CD4-positive, CD25-positive, alpha-beta regulatory T cell (primary cell): ENCODE measurements around the gene MLANA. TPM values are rescaled to one million over a fixed set of nuclear protein-coding genes. Genes with fewer than 3 reads are reported as not detected.

Experiments used
- ATAC-seq, 2 donors: fragments of 150-1000 bp; cut with Tn5 transposase; one replicate each; pipeline ENCODE4 v1.10.0; 2021; ENCODE audit warnings: low read depth in 2 of 2, moderate number of reproducible peaks in 2 of 2, moderate library complexity in 1 of 2
- DNase-seq, 3 donors: peaks; one replicate each; pipeline versions ENCODE4 v3.0.0 to v3.0.0-alpha.2; 2012 to 2022; ENCODE audit warnings: mixed read lengths in 1 of 3
- H3K27ac ChIP-seq: one replicate; pipeline ENCODE4 v1.7.0; 2013; ENCODE audit warnings: mild to moderate bottlenecking, low read length; ENCODE audit not compliant: insufficient read depth, poor library complexity, severe bottlenecking
- H3K27me3 ChIP-seq: one replicate; pipeline ENCODE4 v1.7.0; 2013; ENCODE audit warnings: low read length; ENCODE audit not compliant: control insufficient read depth, insufficient read depth
- H3K36me3 ChIP-seq: one replicate; pipeline ENCODE4 v1.7.0; 2013; ENCODE audit warnings: mild to moderate bottlenecking, low read length, moderate library complexity; ENCODE audit not compliant: control insufficient read depth, insufficient read depth
- H3K4me1 ChIP-seq: 2 replicates; pipeline ENCODE4 v1.7.0; 2013; ENCODE audit warnings: mild to moderate bottlenecking, low read length; ENCODE audit not compliant: insufficient read depth, control insufficient read depth, poor library complexity, severe bottlenecking
- H3K4me3 ChIP-seq: one replicate; pipeline ENCODE4 v1.7.0; 2013; ENCODE audit warnings: low read depth, mild to moderate bottlenecking, low read length, moderate library complexity
- H3K9me3 ChIP-seq, 2 experiments: 1 replicate in 1 of 2; 2 replicates in 1 of 2; pipeline ENCODE4 v1.7.0; 2013; ENCODE audit warnings: low read length in 2 of 2, mild to moderate bottlenecking in 1 of 2, moderate library complexity in 1 of 2; ENCODE audit not compliant: control insufficient read depth in 2 of 2
- H3K27ac Mint-ChIP-seq, 3 donors: one replicate each; pipeline ENCODE4 v1.8.0; 2020 to 2022; ENCODE audit warnings: mild to moderate bottlenecking in 3 of 3, mixed read lengths in 3 of 3, moderate library complexity in 2 of 3
- H3K27me3 Mint-ChIP-seq: one replicate; pipeline ENCODE4 v1.8.0; 2022; ENCODE audit warnings: mild to moderate bottlenecking, mixed read lengths
- H3K36me3 Mint-ChIP-seq: one replicate; pipeline ENCODE4 v1.8.0; 2020; ENCODE audit warnings: mixed read lengths
- H3K4me1 Mint-ChIP-seq, 4 donors: one replicate each; pipeline ENCODE4 v1.8.0; 2020 to 2022; ENCODE audit warnings: mixed read lengths in 4 of 4, mild to moderate bottlenecking in 1 of 4
- H3K4me3 Mint-ChIP-seq, 4 donors: one replicate each; pipeline ENCODE4 v1.8.0; 2020 to 2022; ENCODE audit warnings: mild to moderate bottlenecking in 4 of 4, mixed read lengths in 4 of 4, moderate library complexity in 3 of 4
- H3K9me3 Mint-ChIP-seq, 7 donors: one replicate each; pipeline ENCODE4 v1.8.0; 2020 to 2022; ENCODE audit warnings: mixed read lengths in 7 of 7, mild to moderate bottlenecking in 3 of 7, moderate library complexity in 2 of 7
- polyA plus RNA-seq, 4 donors: library from polyadenylated mRNA; unstranded; fragments of 300-500 nt; fragmentation: Illumina TruSeq; gene quantifications; one replicate each; pipeline ENCODE4 v1.2.3, GENCODE V29; 2021
- total RNA-seq: library from RNA; stranded (reverse); gene quantifications from one replicate; pipeline ENCODE4 v1.2.3, GENCODE V29; 2022

The MLANA gene
- total and polyA plus RNA-seq, 5 donors from 2014 or later: 0.14 to 0.49 TPM; not detected in 3

- Mint-ChIP-seq H3K4me3 (no peak overlapping the region), H3K9me3 (no peaks in the 10 kb centered on the region), H3K27ac (no peak overlapping the region), H3K27me3 (no peaks in the 10 kb centered on the region), H3K4me1 (peaks cover 0 to 6% (median under 1%) of the 10 kb centered on the region in 4 donors), H3K36me3 (peaks cover 32% of the 10 kb centered on the region)
- no peak overlapping the region for H3K27ac ChIP-seq
- DNase-seq (no peak), ATAC-seq (no peak)
- no peaks in the 10 kb centered on the region for H3K27me3 ChIP-seq
- no peaks in the 10 kb centered on the region for H3K4me1 ChIP-seq
- H3K9me3 ChIP-seq: no peaks in the 10 kb centered on the region
- peaks cover 9% of the 10 kb centered on the region for H3K36me3 ChIP-seq
- no peak overlapping the region for H3K4me3 ChIP-seq
Observed at GRCh38 chr9:5895782-5896181, 5.1 kb downstream of the MLANA start.

- Mint-ChIP-seq H3K36me3 (peaks cover 32% of the 10 kb centered on the region), H3K4me1 (peaks cover 0 to 6% (median 2%) of the 10 kb centered on the region in 4 donors), H3K27me3 (no peaks in the 10 kb centered on the region), H3K9me3 (no peaks in the 10 kb centered on the region), H3K4me3 (no peak overlapping the region), H3K27ac (no peak overlapping the region)
- Histone ChIP-seq H3K4me1 (no peaks in the 10 kb centered on the region), H3K36me3 (peaks cover 9% of the 10 kb centered on the region), H3K4me3 (no peak overlapping the region), H3K27me3 (no peaks in the 10 kb centered on the region), H3K9me3 (no peaks in the 10 kb centered on the region), H3K27ac (no peak overlapping the region)
- no peak for DNase-seq
- ATAC-seq: no peak
Observed at GRCh38 chr9:5896863-5897262, 6.2 kb downstream of the MLANA start.

GRCh38 chr9:5897851-5898250, 7.2 kb downstream of the MLANA start:
- H3K27ac Mint-ChIP-seq: no peak overlapping the region
- H3K36me3 Mint-ChIP-seq: peaks cover 38% of the 10 kb centered on the region

GRCh38 chr9:5899292-5899691, 8.6 kb downstream of the MLANA start:
- no peaks in the 10 kb centered on the region for H3K9me3 ChIP-seq
- no peaks in the 10 kb centered on the region for H3K4me1 ChIP-seq
- Mint-ChIP-seq H3K9me3 (no peaks in the 10 kb centered on the region), H3K27me3 (no peaks in the 10 kb centered on the region), H3K4me1 (peaks cover 0 to 4% (median 0%) of the 10 kb centered on the region in 4 donors), H3K27ac (peak overlapping the region in 1 of 3 donors; percentile 5), H3K36me3 (peaks cover 44% of the 10 kb centered on the region), H3K4me3 (no peak overlapping the region)
- H3K4me3 ChIP-seq: no peak overlapping the region
- no peak for DNase-seq
- H3K27ac ChIP-seq: no peak overlapping the region
- H3K27me3 ChIP-seq: no peaks in the 10 kb centered on the region
- H3K36me3 ChIP-seq: peaks cover 9% of the 10 kb centered on the region
- ATAC-seq: no peak

More at GRCh38 chr9:5897851-5898250, 7.2 kb downstream of the MLANA start:
- no peaks in the 10 kb centered on the region for H3K4me1 ChIP-seq
- no peak overlapping the region for H3K4me3 ChIP-seq
- DNase-seq (no peak), ATAC-seq (no peak)
- peaks cover 0 to 4% (median 2%) of the 10 kb centered on the region in 4 donors for H3K4me1 Mint-ChIP-seq
- H3K9me3 Mint-ChIP-seq: no peaks in the 10 kb centered on the region
- H3K27me3 ChIP-seq: no peaks in the 10 kb centered on the region
- no peak overlapping the region for H3K4me3 Mint-ChIP-seq
- H3K9me3 ChIP-seq: no peaks in the 10 kb centered on the region
- H3K36me3 ChIP-seq: peaks cover 9% of the 10 kb centered on the region
- H3K27me3 Mint-ChIP-seq: no peaks in the 10 kb centered on the region
- no peak overlapping the region for H3K27ac ChIP-seq

- Mint-ChIP-seq H3K27me3 (no peaks in the 10 kb centered on the region), H3K4me3 (no peak overlapping the region), H3K4me1 (peaks cover 0 to 4% (median 2%) of the 10 kb centered on the region in 4 donors), H3K9me3 (no peaks in the 10 kb centered on the region), H3K36me3 (peaks cover 52% of the 10 kb centered on the region), H3K27ac (peak overlapping the region in 2 of 3 donors; percentile 1 to 32)
- Histone ChIP-seq H3K9me3 (no peaks in the 10 kb centered on the region), H3K27ac (no peak overlapping the region), H3K27me3 (no peaks in the 10 kb centered on the region), H3K36me3 (peaks cover 12% of the 10 kb centered on the region), H3K4me1 (no peaks in the 10 kb centered on the region), H3K4me3 (no peak overlapping the region)
- no peak for DNase-seq
- ATAC-seq: no peak
Observed at GRCh38 chr9:5900622-5901021, 9.9 kb downstream of the MLANA start.

- Mint-ChIP-seq H3K36me3 (peaks cover 48% of the 10 kb centered on the region), H3K27me3 (no peaks in the 10 kb centered on the region), H3K9me3 (no peaks in the 10 kb centered on the region), H3K4me1 (peaks cover 0 to 4% (median 2%) of the 10 kb centered on the region in 4 donors), H3K4me3 (no peak overlapping the region), H3K27ac (no peak overlapping the region)
- H3K36me3 ChIP-seq: peaks cover 12% of the 10 kb centered on the region
- H3K4me3 ChIP-seq: no peak overlapping the region
- H3K27me3 ChIP-seq: no peaks in the 10 kb centered on the region
- no peaks in the 10 kb centered on the region for H3K9me3 ChIP-seq
- ATAC-seq: no peak
- no peak for DNase-seq
- H3K4me1 ChIP-seq: no peaks in the 10 kb centered on the region
- no peak overlapping the region for H3K27ac ChIP-seq
Observed at GRCh38 chr9:5902377-5902776, 11.7 kb downstream of the MLANA start.

GRCh38 chr9:5908918-5909317, 18.2 kb downstream of the MLANA start:
- Mint-ChIP-seq H3K36me3 (peaks cover 36% of the 10 kb centered on the region), H3K27ac (no peak overlapping the region), H3K9me3 (no peaks in the 10 kb centered on the region), H3K27me3 (no peaks in the 10 kb centered on the region), H3K4me1 (peaks cover 0 to 6% (median 3%) of the 10 kb centered on the region in 4 donors), H3K4me3 (no peak overlapping the region)
- no peak overlapping the region for H3K27ac ChIP-seq
- no peak for ATAC-seq
- no peaks in the 10 kb centered on the region for H3K4me1 ChIP-seq
- DNase-seq: no peak
- no peaks in the 10 kb centered on the region for H3K27me3 ChIP-seq
- no peak overlapping the region for H3K4me3 ChIP-seq
- no peaks in the 10 kb centered on the region for H3K9me3 ChIP-seq
- peaks cover 11% of the 10 kb centered on the region for H3K36me3 ChIP-seq

GRCh38 chr9:5909976-5910375, 19.3 kb downstream of the MLANA start:
- H3K9me3 ChIP-seq: no peaks in the 10 kb centered on the region
- H3K4me3 ChIP-seq: no peak overlapping the region
- ATAC-seq: no peak
- no peaks in the 10 kb centered on the region for H3K4me1 ChIP-seq
- Mint-ChIP-seq H3K36me3 (peaks cover 29% of the 10 kb centered on the region), H3K27me3 (no peaks in the 10 kb centered on the region), H3K27ac (no peak overlapping the region), H3K4me3 (no peak overlapping the region), H3K9me3 (no peaks in the 10 kb centered on the region), H3K4me1 (peaks cover 0 to 7% (median 3%) of the 10 kb centered on the region in 4 donors)
- H3K36me3 ChIP-seq: peaks cover 11% of the 10 kb centered on the region
- no peak for DNase-seq
- no peaks in the 10 kb centered on the region for H3K27me3 ChIP-seq
- no peak overlapping the region for H3K27ac ChIP-seq
